HEK293 (cell line): ENCODE results near the gene SLC19A2.

ENCODE experiments used
- CTCF ChIA-PET: fragments of 350-600 bp; formaldehyde crosslinking; extraction: SDS; loops from one replicate; lab custom pipeline; 2021; ENCODE audit warnings: antibody characterized with exemption; lab: Yijun Ruan, JAX
- POLR2A ChIA-PET: fragments of 300-600 bp; formaldehyde crosslinking; extraction: SDS; loops from one replicate; lab custom pipeline; 2020; ENCODE audit warnings: antibody characterized with exemption, inconsistent platforms; lab: Yijun Ruan, JAX
- H3K27ac ChIP-seq: fragments of 200-500 bp; sonication (Bioruptor generic); 2 replicates; pipeline ENCODE4 v1.5.1; 2014; ENCODE audit warnings: low read depth, low read length, control low read depth, inconsistent platforms; ENCODE audit errors: extremely low read depth
- H3K36me3 ChIP-seq, 2 experiments: fragments of 200-500 bp in 1 of 2; sonication (Bioruptor generic) in 1 of 2; 1 replicate in 1 of 2; 2 replicates in 1 of 2; pipeline ENCODE4 v1.5.1; 2014 to 2017; ENCODE audit warnings: inconsistent platforms in 2 of 2, low read length in 2 of 2; ENCODE audit not compliant: control insufficient read depth in 2 of 2, insufficient read depth in 1 of 2
- H3K4me1 ChIP-seq: fragments of 200-500 bp; sonication (Bioruptor generic); 2 replicates; pipeline ENCODE4 v1.5.1; 2014; ENCODE audit warnings: mild to moderate bottlenecking, low read length, inconsistent platforms; ENCODE audit not compliant: control insufficient read depth, insufficient read depth
- H3K4me3 ChIP-seq: 2 replicates; pipeline ENCODE4 v1.5.1; 2011; ENCODE audit warnings: low read depth, mild to moderate bottlenecking, control low read depth, low read length, moderate library complexity
- H3K9me3 ChIP-seq: fragments of 200-500 bp; sonication (Bioruptor generic); 2 replicates; pipeline ENCODE4 v1.5.1; 2014; ENCODE audit warnings: low read depth, low read length, inconsistent platforms; ENCODE audit not compliant: control insufficient read depth, insufficient read depth
- KLF10 ChIP-seq: fragments of 450-650 bp; IDR thresholded peaks from 2 replicates; pipeline ENCODE4 v1.5.1; 2018; ENCODE audit warnings: missing biosample characterization, mild to moderate bottlenecking, missing genetic modification characterization
- KLF16 ChIP-seq: fragments of 450-650 bp; formaldehyde crosslinking; IDR thresholded peaks from 2 replicates; pipeline ENCODE4 v1.5.1; 2017; ENCODE audit warnings: missing biosample characterization, missing genetic modification characterization
- PRDM4 ChIP-seq: fragments of 450-650 bp; formaldehyde crosslinking; IDR thresholded peaks from 2 replicates; pipeline ENCODE4 v1.5.1; 2017; ENCODE audit warnings: missing biosample characterization, missing genetic modification characterization
- ZBTB21 ChIP-seq: fragments of 450-650 bp; formaldehyde crosslinking; IDR thresholded peaks from 2 replicates; pipeline ENCODE4 v1.5.1; 2017; ENCODE audit warnings: missing biosample characterization, missing genetic modification characterization
- ZNF138 ChIP-seq: fragments of 450-650 bp; formaldehyde crosslinking; IDR thresholded peaks from 2 replicates; pipeline ENCODE4 v1.5.1; 2016; ENCODE audit warnings: missing biosample characterization, missing genetic modification characterization, borderline replicate concordance
- ZNF174 ChIP-seq: fragments of 450-650 bp; formaldehyde crosslinking; IDR thresholded peaks from 2 replicates; pipeline ENCODE4 v1.5.0; 2017; ENCODE audit warnings: missing biosample characterization, mild to moderate bottlenecking, missing genetic modification characterization
- ZNF18 ChIP-seq: fragments of 450-650 bp; formaldehyde crosslinking; IDR thresholded peaks from 2 replicates; pipeline ENCODE4 v1.5.1; 2016; ENCODE audit warnings: missing biosample characterization, missing genetic modification characterization
- ZNF280D ChIP-seq: fragments of 450-650 bp; formaldehyde crosslinking; IDR thresholded peaks from 2 replicates; pipeline ENCODE4 v1.5.1; 2016; ENCODE audit warnings: missing biosample characterization, missing genetic modification characterization
- ZNF501 ChIP-seq: fragments of 450-650 bp; formaldehyde crosslinking; IDR thresholded peaks from 2 replicates; pipeline ENCODE4 v1.5.1; 2016; ENCODE audit warnings: missing biosample characterization, missing genetic modification characterization
- ZNF521 ChIP-seq: fragments of 450-650 bp; formaldehyde crosslinking; IDR thresholded peaks from 2 replicates; pipeline ENCODE4 v1.5.1; 2017; ENCODE audit warnings: missing biosample characterization, mild to moderate bottlenecking, missing genetic modification characterization
- ZNF530 ChIP-seq: fragments of 450-650 bp; formaldehyde crosslinking; IDR thresholded peaks from 2 replicates; pipeline ENCODE4 v1.5.1; 2016; ENCODE audit warnings: low read depth, missing biosample characterization, missing genetic modification characterization
- ZNF596 ChIP-seq: fragments of 450-650 bp; IDR thresholded peaks from 2 replicates; pipeline ENCODE4 v1.5.0; 2018; ENCODE audit warnings: missing biosample characterization, mild to moderate bottlenecking, missing genetic modification characterization, moderate library complexity
- ZNF830 ChIP-seq: fragments of 450-650 bp; IDR thresholded peaks from 2 replicates; pipeline ENCODE4 v1.5.0; 2018; ENCODE audit warnings: missing biosample characterization, missing genetic modification characterization, low read depth, mild to moderate bottlenecking, moderate library complexity
- TF ChIP-seq, protein P1 (sequence below): fragments of 450-650 bp; formaldehyde crosslinking; IDR thresholded peaks from 2 replicates; pipeline ENCODE4 v1.5.1; 2016; ENCODE audit warnings: missing biosample characterization, missing genetic modification characterization
- TF ChIP-seq, protein P2 (sequence below): fragments of 450-650 bp; formaldehyde crosslinking; IDR thresholded peaks from 2 replicates; pipeline ENCODE4 v1.5.1; 2016; ENCODE audit warnings: missing biosample characterization, missing genetic modification characterization, borderline replicate concordance

The SLC19A2 gene

DNA sequence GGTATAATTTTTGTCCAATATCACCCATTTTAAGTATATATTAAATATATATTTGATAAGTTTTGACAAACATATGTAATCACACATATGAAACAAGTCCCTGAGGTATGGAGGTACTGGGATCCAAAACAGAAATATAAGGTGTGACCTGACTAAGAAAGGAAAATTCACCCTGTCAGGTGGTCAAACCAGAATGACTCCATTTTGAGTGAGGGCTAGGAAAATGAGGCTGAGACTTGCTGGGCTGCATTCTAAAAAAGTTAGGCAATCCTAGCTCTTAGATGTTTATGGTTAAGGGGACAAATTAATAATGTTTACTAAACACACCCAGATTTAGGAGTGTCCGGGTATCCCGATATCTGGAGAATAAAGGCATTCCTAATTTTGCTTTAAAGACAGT is 11.6 kb upstream of the SLC19A2 start:
- CTCF ChIA-PET, result interaction anchor here (1.4 kb wide), 1 partner anchor 11 kb away, joined by 4 read pairs; no protein-coding TSS in a partner anchor
- Histone ChIP-seq H3K4me3 (no peak overlapping the region), H3K36me3 (no peaks in the 10 kb centered on the region), H3K27ac (no peak overlapping the region), H3K4me1 (no peaks in the 10 kb centered on the region), H3K9me3 (no peaks in the 10 kb centered on the region)
- TF ChIP-seq ZNF18 (tag by site-specific recombination) (no peak), ZNF521 (tag by site-specific recombination) (no peak), ZNF174 (no peak), ZBTB21 (tag by site-specific recombination) (no peak), ZNF596 (no peak), ZNF530 (tag by site-specific recombination) (no peak), PRDM4 (tag by site-specific recombination) (no peak), ZNF138 (tag by site-specific recombination) (no peak), ZNF501 (tag by site-specific recombination) (no peak), ZNF280D (no peak), KLF10 (tag by site-specific recombination) (no peak), ZNF830 (tag by site-specific recombination) (no peak), KLF16 (tag by site-specific recombination) (no peak)
- TF ChIP-seq, protein P1, sequence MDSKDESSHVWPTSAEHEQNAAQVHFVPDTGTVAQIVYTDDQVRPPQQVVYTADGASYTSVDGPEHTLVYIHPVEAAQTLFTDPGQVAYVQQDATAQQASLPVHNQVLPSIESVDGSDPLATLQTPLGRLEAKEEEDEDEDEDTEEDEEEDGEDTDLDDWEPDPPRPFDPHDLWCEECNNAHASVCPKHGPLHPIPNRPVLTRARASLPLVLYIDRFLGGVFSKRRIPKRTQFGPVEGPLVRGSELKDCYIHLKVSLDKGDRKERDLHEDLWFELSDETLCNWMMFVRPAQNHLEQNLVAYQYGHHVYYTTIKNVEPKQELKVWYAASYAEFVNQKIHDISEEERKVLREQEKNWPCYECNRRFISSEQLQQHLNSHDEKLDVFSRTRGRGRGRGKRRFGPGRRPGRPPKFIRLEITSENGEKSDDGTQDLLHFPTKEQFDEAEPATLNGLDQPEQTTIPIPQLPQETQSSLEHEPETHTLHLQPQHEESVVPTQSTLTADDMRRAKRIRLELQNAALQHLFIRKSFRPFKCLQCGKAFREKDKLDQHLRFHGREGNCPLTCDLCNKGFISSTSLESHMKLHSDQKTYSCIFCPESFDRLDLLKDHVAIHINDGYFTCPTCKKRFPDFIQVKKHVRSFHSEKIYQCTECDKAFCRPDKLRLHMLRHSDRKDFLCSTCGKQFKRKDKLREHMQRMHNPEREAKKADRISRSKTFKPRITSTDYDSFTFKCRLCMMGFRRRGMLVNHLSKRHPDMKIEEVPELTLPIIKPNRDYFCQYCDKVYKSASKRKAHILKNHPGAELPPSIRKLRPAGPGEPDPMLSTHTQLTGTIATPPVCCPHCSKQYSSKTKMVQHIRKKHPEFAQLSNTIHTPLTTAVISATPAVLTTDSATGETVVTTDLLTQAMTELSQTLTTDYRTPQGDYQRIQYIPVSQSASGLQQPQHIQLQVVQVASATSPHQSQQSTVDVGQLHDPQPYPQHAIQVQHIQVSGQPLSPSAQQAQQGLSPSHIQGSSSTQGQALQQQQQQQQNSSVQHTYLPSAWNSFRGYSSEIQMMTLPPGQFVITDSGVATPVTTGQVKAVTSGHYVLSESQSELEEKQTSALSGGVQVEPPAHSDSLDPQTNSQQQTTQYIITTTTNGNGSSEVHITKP (tag by site-specific recombination), result no peak
- TF ChIP-seq, protein P2, sequence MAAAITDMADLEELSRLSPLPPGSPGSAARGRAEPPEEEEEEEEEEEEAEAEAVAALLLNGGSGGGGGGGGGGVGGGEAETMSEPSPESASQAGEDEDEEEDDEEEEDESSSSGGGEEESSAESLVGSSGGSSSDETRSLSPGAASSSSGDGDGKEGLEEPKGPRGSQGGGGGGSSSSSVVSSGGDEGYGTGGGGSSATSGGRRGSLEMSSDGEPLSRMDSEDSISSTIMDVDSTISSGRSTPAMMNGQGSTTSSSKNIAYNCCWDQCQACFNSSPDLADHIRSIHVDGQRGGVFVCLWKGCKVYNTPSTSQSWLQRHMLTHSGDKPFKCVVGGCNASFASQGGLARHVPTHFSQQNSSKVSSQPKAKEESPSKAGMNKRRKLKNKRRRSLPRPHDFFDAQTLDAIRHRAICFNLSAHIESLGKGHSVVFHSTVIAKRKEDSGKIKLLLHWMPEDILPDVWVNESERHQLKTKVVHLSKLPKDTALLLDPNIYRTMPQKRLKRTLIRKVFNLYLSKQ (tag by site-specific recombination), result no peak
- POLR2A ChIA-PET, result interaction anchor here (1.4 kb wide), 1 partner anchor 11 kb away, joined by 5 read pairs; the partner anchor contains the start of gene SLC19A2
